Hepatocyte (in vitro differentiated cells): ENCODE data around the gene GCNT3.

Experiments used
- CTCF ChIP-seq: fragments of 200-600 bp; sonication (generic); IDR thresholded peaks from 2 replicates; pipeline ENCODE4 v1.5.1; 2016; ENCODE audit warnings: antibody characterized with exemption, mild to moderate bottlenecking; ENCODE audit not compliant: poor library complexity
- EZH2 ChIP-seq: fragments of 200-600 bp; sonication (generic); IDR thresholded peaks from 2 replicates; pipeline ENCODE4 v1.6.1; 2016; ENCODE audit warnings: antibody characterized with exemption, mild to moderate bottlenecking, borderline replicate concordance
- EZH2phosphoT487 ChIP-seq: fragments of 200-600 bp; sonication (generic); IDR thresholded peaks from one replicate; pipeline ENCODE4 v1.6.1; 2018; ENCODE audit warnings: antibody characterized with exemption, mild to moderate bottlenecking, low read depth, moderate library complexity; ENCODE audit not compliant: unreplicated experiment, severe bottlenecking

- TF ChIP-seq CTCF (no peak), EZH2phosphoT487 (no peak), EZH2 (no peak)
These were observed 13.1 kb upstream of the GCNT3 start for GRCh38 chr15:59598461-59598860.
